Effector memory CD4-positive, alpha-beta T cell (primary cell): ENCODE measurements around the gene GHRHR.

Experiments used
- DNase-seq, 3 donors: peaks; one replicate each; pipeline ENCODE4 v3.0.0-alpha.2; 2020
- H3K27ac ChIP-seq: 2 replicates; pipeline ENCODE4 v1.7.0; 2013; ENCODE audit warnings: mild to moderate bottlenecking, low read length, moderate library complexity; ENCODE audit not compliant: insufficient read depth, poor library complexity, severe bottlenecking
- H3K27me3 ChIP-seq: replicated peaks from 2 replicates; pipeline ENCODE4 v1.7.0; 2013; ENCODE audit warnings: mild to moderate bottlenecking, low read length; ENCODE audit not compliant: insufficient read depth, control insufficient read depth, poor library complexity, severe bottlenecking
- H3K36me3 ChIP-seq: 2 replicates; pipeline ENCODE4 v1.7.0; 2013; ENCODE audit warnings: mild to moderate bottlenecking, low read length, moderate library complexity; ENCODE audit not compliant: control insufficient read depth, insufficient read depth
- H3K4me1 ChIP-seq: 2 replicates; pipeline ENCODE4 v1.7.0; 2013; ENCODE audit warnings: low read length, mild to moderate bottlenecking; ENCODE audit not compliant: control insufficient read depth, insufficient read depth, poor library complexity, severe bottlenecking
- H3K4me3 ChIP-seq: 2 replicates; pipeline ENCODE4 v1.7.0; 2013; ENCODE audit warnings: low read length, low read depth, mild to moderate bottlenecking; ENCODE audit not compliant: insufficient read depth, poor library complexity, severe bottlenecking
- H3K9me3 ChIP-seq: 2 replicates; pipeline ENCODE4 v1.7.0; 2013; ENCODE audit warnings: mild to moderate bottlenecking, low read length, moderate library complexity; ENCODE audit not compliant: control insufficient read depth

The GHRHR gene

DNA sequence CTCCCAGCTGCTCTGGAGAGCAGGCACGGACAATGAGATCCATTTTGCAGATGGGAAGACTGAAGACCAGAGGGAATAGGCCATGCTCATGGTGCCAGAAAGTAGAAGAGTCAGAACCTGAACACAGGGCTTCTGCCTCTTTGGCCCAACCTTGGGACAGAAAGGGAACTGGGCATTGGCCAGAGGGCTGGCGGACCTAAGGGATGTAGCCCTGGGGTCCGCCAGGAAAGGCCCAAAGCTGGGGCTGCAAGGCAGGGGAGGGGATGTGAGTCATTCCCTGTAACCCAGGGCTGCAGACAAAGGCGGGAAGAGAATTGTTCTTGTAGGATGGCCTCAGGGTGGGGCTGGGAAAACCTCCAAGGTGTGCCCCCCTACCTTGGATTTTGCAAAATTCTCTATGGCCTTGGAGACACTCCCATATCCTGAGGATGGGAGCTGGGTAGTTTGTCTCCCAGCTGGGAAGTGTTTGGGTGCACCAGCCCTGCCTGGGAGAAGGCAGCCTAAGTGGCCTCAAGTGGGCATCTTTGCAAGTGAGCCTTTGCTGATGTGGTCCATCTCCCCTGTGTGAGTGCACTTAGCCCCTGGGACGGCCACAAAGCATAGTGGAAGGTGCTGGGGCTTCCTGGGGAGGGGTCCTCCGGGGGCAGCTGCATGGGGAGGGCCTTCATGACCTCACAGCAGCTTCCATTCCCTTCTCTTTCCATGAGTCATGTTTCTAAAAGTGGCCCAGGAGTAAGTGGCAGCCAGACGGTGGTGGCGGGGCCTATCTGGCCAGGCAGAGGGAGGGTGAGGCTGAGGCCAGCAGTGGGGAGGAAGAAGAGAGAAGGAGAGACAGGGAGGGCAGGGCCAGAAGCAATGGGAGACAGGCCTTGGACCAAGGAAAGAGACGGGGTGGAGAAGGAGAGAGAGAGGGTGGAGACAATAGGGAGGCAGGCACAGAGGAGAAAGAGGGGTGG, 42.9 kb upstream of the GHRHR start:
- Histone ChIP-seq H3K4me1 (no peaks in the 10 kb centered on the region), H3K9me3 (no peaks in the 10 kb centered on the region), H3K4me3 (no peak overlapping the region), H3K27me3 (no peaks in the 10 kb centered on the region), H3K27ac (no peak overlapping the region), H3K36me3 (no peaks in the 10 kb centered on the region)
- DNase-seq: no peak

DNA sequence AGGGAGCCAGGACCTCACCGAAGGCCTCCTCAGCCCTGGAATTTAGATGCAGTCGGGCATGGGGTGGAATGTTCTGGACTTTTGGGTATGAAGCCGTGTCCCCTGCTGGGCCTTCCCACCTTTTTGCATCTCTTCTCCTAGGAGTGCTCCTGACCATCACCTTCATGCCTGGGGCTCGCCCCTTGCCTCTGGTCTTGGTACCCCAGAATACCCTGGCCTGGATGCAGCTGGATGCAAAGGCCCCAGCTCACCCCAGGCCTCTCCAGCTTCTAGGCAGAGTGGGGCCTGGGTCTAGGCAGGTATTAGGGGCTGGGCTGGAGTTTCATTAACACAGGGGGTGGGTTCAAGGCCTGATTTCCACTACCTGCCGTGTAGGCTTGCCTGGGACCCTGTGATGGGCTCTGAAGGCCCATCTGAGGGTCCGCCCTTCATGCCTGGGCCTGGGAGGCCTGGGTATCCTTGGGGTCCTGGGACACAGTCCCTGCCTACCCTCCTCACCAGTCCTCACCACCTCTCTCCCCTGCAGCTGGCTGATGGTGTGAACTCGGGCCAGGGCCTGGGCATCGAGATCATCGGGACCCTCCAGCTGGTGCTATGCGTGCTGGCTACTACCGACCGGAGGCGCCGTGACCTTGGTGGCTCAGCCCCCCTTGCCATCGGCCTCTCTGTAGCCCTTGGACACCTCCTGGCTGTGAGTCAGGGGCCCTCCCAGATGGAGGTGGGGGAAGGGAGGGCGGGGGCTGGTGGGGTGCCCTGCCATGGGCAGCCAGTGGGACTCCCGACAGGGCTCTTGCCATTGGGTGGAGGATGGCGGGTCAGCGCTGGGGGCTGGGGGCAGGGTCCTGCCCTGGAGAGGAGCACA, 42.0 kb upstream of the GHRHR start:
- H3K36me3 ChIP-seq: no peaks in the 10 kb centered on the region
- no peak overlapping the region for H3K27ac ChIP-seq
- no peak overlapping the region for H3K4me3 ChIP-seq
- H3K4me1 ChIP-seq: no peaks in the 10 kb centered on the region
- DNase-seq: no peak
- H3K9me3 ChIP-seq: no peaks in the 10 kb centered on the region
- no peaks in the 10 kb centered on the region for H3K27me3 ChIP-seq

DNA sequence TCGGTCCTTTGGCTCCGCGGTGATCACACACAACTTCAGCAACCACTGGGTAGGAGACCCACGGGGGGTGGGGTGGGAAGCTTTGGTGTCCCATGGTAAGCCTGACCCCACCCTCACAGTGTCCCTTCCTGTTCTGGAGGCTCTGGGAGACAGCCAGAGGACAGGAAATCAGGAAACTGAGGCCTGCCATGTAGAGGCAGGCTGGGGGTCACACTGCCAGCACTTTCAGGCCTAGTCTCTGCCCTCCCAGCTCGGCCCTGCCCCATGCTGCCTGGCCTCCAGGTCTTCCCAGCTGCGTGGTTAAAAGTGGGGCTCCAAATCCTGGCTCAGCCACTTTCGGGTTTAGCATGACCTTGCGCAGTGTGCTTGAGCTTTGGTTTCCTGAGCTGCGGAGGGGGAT, 41.2 kb upstream of the GHRHR start:
- no peaks in the 10 kb centered on the region for H3K27me3 ChIP-seq
- no peak overlapping the region for H3K4me3 ChIP-seq
- no peaks in the 10 kb centered on the region for H3K36me3 ChIP-seq
- H3K4me1 ChIP-seq: no peaks in the 10 kb centered on the region
- H3K9me3 ChIP-seq: no peaks in the 10 kb centered on the region
- DNase-seq: no peak
- H3K27ac ChIP-seq: no peak overlapping the region

DNA sequence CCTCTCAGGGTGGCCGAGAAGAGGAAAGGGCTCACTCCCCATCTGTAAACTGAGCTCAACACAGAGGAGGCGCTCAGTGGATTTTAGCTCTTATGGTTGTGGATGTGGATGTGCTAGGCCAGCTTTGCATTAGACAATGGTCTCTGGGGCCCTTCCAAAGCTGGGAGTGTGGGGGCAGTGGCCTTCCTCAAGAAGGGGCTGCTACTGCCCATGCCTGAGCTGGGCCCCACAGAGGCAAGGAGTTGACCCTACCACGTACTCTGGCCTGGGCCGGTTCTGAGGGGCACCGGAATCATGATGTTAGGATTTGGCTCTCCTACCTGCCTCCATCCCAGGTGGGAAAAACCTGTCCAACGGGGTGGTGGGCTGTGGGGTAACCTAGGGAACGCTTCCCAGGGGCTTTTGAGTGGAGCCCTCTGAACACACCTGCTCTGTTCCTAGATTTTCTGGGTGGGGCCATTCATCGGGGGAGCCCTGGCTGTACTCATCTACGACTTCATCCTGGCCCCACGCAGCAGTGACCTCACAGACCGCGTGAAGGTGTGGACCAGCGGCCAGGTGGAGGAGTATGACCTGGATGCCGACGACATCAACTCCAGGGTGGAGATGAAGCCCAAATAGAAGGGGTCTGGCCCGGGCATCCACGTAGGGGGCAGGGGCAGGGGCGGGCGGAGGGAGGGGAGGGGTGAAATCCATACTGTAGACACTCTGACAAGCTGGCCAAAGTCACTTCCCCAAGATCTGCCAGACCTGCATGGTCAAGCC, 40.6 kb upstream of the GHRHR start:
- Histone ChIP-seq H3K9me3 (no peaks in the 10 kb centered on the region), H3K27me3 (no peaks in the 10 kb centered on the region), H3K4me3 (no peak overlapping the region), H3K4me1 (no peaks in the 10 kb centered on the region), H3K27ac (no peak overlapping the region), H3K36me3 (no peaks in the 10 kb centered on the region)
- no peak for DNase-seq

DNA sequence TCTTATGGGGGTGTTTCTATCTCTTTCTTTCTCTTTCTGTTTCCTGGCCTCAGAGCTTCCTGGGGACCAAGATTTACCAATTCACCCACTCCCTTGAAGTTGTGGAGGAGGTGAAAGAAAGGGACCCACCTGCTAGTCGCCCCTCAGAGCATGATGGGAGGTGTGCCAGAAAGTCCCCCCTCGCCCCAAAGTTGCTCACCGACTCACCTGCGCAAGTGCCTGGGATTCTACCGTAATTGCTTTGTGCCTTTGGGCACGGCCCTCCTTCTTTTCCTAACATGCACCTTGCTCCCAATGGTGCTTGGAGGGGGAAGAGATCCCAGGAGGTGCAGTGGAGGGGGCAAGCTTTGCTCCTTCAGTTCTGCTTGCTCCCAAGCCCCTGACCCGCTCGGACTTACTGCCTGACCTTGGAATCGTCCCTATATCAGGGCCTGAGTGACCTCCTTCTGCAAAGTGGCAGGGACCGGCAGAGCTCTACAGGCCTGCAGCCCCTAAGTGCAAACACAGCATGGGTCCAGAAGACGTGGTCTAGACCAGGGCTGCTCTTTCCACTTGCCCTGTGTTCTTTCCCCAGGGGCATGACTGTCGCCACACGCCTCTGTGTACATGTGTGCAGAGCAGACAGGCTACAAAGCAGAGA, 39.9 kb upstream of the GHRHR start:
- Histone ChIP-seq H3K27me3 (no peaks in the 10 kb centered on the region), H3K4me3 (no peak overlapping the region), H3K36me3 (no peaks in the 10 kb centered on the region), H3K9me3 (no peaks in the 10 kb centered on the region), H3K4me1 (no peaks in the 10 kb centered on the region), H3K27ac (no peak overlapping the region)
- no peak for DNase-seq

GRCh38 chr7:30924624-30925023, 39.1 kb upstream of the GHRHR start:
- H3K4me1 ChIP-seq: no peaks in the 10 kb centered on the region
- H3K27ac ChIP-seq: no peak overlapping the region
- H3K27me3 ChIP-seq: no peaks in the 10 kb centered on the region
- no peak overlapping the region for H3K4me3 ChIP-seq
- DNase-seq: no peak
- H3K9me3 ChIP-seq: no peaks in the 10 kb centered on the region
- no peaks in the 10 kb centered on the region for H3K36me3 ChIP-seq

DNA sequence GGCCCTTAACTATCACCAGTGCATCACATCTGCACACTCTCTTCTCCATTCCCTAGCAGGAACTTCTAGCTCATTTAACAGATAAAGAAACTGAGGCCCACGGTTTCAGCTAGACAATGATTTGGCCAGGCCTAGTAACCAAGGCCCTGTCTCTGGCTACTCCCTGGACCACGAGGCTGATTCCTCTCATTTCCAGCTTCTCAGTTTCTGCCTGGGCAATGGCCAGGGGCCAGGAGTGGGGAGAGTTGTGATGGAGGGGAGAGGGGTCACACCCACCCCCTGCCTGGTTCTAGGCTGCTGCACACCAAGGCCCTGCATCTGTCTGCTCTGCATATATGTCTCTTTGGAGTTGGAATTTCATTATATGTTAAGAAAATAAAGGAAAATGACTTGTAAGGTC, 38.6 kb upstream of the GHRHR start:
- Histone ChIP-seq H3K4me3 (no peak overlapping the region), H3K36me3 (no peaks in the 10 kb centered on the region), H3K27me3 (peaks cover 2% of the 10 kb centered on the region), H3K4me1 (no peaks in the 10 kb centered on the region), H3K9me3 (no peaks in the 10 kb centered on the region), H3K27ac (no peak overlapping the region)
- DNase-seq: no peak

- Histone ChIP-seq H3K4me3 (no peak overlapping the region), H3K36me3 (no peaks in the 10 kb centered on the region), H3K27ac (no peak overlapping the region), H3K9me3 (no peaks in the 10 kb centered on the region), H3K27me3 (peaks cover 2% of the 10 kb centered on the region), H3K4me1 (no peaks in the 10 kb centered on the region)
- no peak for DNase-seq
Observed at GRCh38 chr7:30925913-30926312, 37.8 kb upstream of the GHRHR start.

DNA sequence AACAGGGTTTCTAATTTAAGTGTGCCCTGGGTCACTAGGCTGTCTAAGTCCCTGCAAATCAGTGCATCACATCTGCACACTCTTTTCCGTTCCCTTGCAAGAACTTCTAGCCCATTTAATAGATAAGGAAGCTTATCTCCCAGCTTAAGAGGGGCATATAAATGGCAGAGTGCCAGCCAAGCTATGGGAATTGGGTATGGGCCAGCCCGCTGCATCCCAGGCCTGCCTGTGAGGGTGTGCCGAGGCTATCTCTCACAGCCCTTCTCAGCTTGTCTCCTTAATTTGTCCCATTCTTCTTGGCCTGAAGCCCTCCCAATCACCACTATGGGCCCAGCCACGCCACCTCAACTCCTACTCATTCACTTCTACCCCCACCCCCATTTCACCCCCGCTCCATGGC, 37.4 kb upstream of the GHRHR start:
- Histone ChIP-seq H3K27me3 (peaks cover 2% of the 10 kb centered on the region), H3K4me3 (no peak overlapping the region), H3K9me3 (no peaks in the 10 kb centered on the region), H3K36me3 (no peaks in the 10 kb centered on the region), H3K27ac (no peak overlapping the region), H3K4me1 (no peaks in the 10 kb centered on the region)
- no peak for DNase-seq
